ENCODE measurements around the gene MYOZ3. TPM values are rescaled to one million over a fixed set of nuclear protein-coding genes. Genes with fewer than 3 reads are reported as not detected.
A peak's percentile ranks its signal among the peaks of the same experiment; 100 is the strongest.

Gene MYOZ3
- total and polyA plus RNA-seq, 10 of the 15 experiments (the other 5 are each of a cell fraction or from before 2014, with no cell fraction given): 0.04 to 1.1 (median 0.10) TPM; not detected in 4

DNA sequence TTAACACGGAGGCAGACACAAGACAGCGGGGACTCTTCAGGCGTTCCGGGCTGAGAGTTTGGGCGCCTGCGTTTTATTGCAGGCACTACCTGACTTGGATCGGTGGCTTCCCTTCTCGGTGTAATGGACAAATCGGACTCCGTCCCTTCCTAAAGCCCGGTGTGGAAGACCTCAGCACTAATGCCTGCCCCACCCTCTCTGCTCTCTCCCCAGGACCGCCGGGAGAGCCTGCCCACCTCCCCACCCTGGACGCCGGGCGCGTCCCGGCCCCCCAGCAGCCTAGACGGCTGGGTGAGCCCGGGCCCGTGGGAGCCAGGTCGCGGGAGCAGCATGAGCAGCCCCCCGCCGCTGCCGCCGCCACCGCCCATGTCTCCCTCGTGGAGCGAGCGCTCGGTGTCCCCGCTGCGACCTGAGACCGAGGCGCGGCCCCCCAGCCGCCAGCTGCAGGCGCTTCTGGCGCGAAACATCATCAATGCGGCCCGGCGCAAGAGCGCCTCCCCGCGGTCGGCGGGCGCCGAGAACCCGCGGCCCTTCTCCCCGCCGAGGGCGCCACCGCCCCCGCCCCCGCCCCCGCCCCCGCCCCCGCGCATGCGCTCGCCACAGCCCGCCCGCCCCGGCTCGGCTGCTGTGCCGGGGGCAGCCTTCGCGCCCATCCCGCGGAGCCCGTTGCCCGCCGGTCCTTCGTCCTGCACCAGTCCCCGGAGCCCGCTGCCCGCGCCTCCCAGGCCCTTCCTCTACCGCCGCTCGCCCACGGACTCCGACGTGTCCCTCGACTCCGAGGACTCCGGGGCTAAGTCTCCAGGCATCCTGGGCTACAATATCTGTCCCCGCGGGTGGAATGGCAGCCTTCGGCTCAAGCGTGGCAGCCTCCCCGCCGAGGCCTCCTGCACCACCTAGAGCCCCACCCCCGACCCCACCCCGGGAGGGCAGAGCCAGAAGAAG is 4.6 kb upstream of the MYOZ3 start (continued):
- no peak for TF ChIP-seq NR2F1 (conservative IDR thresholded peaks at IDR 0.05)
- TF ChIP-seq CHD4 (IDR thresholded peaks at IDR 0.05): no peak
- TF ChIP-seq NFXL1 (IDR thresholded peaks at IDR 0.05; ENCODE audit: borderline replicate concordance): no peak
- TF ChIP-seq JUNB (IDR thresholded peaks at IDR 0.05): no peak
- no peak for TF ChIP-seq ZBED1 (IDR thresholded peaks at IDR 0.05; ENCODE audit: borderline replicate concordance)
- no peak for TF ChIP-seq CHD2 (IDR thresholded peaks at IDR 0.05; ENCODE audit: borderline replicate concordance, low read depth, low read length)
- TF ChIP-seq CBX5 (IDR thresholded peaks at IDR 0.05; ENCODE audit: low read depth): no peak
- TF ChIP-seq SMAD1 (IDR thresholded peaks at IDR 0.05; ENCODE audit: low read depth, partially characterized antibody): no peak
- no peak for TF ChIP-seq NR2C1 (IDR thresholded peaks at IDR 0.05)
- TF ChIP-seq POLR2AphosphoS2 (IDR thresholded peaks at IDR 0.05; ENCODE audit: low read depth, low read length): peak; percentile 63; the same call in 1 of the 2 replicates
- no peak for TF ChIP-seq TBL1XR1 (IDR thresholded peaks at IDR 0.05; ENCODE audit: low read depth, low read length)
- no peak for TF ChIP-seq NBN (IDR thresholded peaks at IDR 0.05)
- no peak for TF ChIP-seq ETV6 (conservative IDR thresholded peaks at IDR 0.05 in 1 of 2, IDR thresholded peaks at IDR 0.05 in 1 of 2; ENCODE audit: borderline replicate concordance in 1 of 2, low read depth in 1 of 2)
- TF ChIP-seq EP300 (IDR thresholded peaks at IDR 0.05; ENCODE audit: borderline replicate concordance in 1 of 2, control insufficient read depth in 1 of 2, low read depth in 2 of 2, low read length in 2 of 2): no peak
- TF ChIP-seq NFIC (IDR thresholded peaks at IDR 0.05; ENCODE audit: low read depth, low read length): no peak
- TF ChIP-seq NKRF (conservative IDR thresholded peaks at IDR 0.05): no peak
- no peak for TF ChIP-seq SIX5 (IDR thresholded peaks at IDR 0.05; ENCODE audit: low read depth, low read length, severe bottlenecking)
- TF ChIP-seq STAT1 (conservative IDR thresholded peaks at IDR 0.05): no peak
- TF ChIP-seq SIN3A (IDR thresholded peaks at IDR 0.05; ENCODE audit: low read depth, low read length): no peak
- no peak for TF ChIP-seq BMI1 (IDR thresholded peaks at IDR 0.05; ENCODE audit: borderline replicate concordance)
- TF ChIP-seq PAX5 (IDR thresholded peaks at IDR 0.05; ENCODE audit: borderline replicate concordance, low read depth, low read length): no peak
- no peak for TF ChIP-seq MEF2A (IDR thresholded peaks at IDR 0.05; ENCODE audit: insufficient read depth, low read depth, low read length)
- no peak for TF ChIP-seq ZSCAN29 (IDR thresholded peaks at IDR 0.05)
- no peak for TF ChIP-seq CUX1 (IDR thresholded peaks at IDR 0.05; ENCODE audit: insufficient replicate concordance, low read depth, low read length)
- no peak for TF ChIP-seq CBX3 (IDR thresholded peaks at IDR 0.05; ENCODE audit: borderline replicate concordance, low read depth)
